Thyroid gland (tissue), 4 donors: ENCODE measurements around the gene FAM53A. TPM values are rescaled to one million over a fixed set of nuclear protein-coding genes. Genes with fewer than 3 reads are reported as not detected.

Experiments
- DNase-seq, 2 donors: peaks; one replicate each; pipeline ENCODE4 v3.0.0-alpha.2; 2019
- H3K27ac ChIP-seq, 3 donors: fragments of 200-600 bp; sonication (generic); 1 replicate in 2 of 3; 2 replicates in 1 of 3; pipeline ENCODE4 v1.5.1; 2016 to 2019; ENCODE audit warnings: mild to moderate bottlenecking in 1 of 3, moderate library complexity in 1 of 3
- H3K27me3 ChIP-seq: fragments of 200-600 bp; sonication (generic); one replicate; pipeline ENCODE4 v1.5.1; 2019
- H3K36me3 ChIP-seq, 2 donors: fragments of 200-600 bp; sonication (generic); one replicate each; pipeline ENCODE4 v1.5.1; 2016 to 2019
- H3K4me1 ChIP-seq, 2 donors: fragments of 200-600 bp; sonication (generic); one replicate each; pipeline ENCODE4 v1.5.1; 2017 to 2019
- H3K4me3 ChIP-seq, 3 donors: fragments of 200-600 bp; sonication (generic); replicated peaks in 1 of 3; 1 replicate in 2 of 3; 2 replicates in 1 of 3; pipeline ENCODE4 v1.5.1; 2016; ENCODE audit warnings: mild to moderate bottlenecking in 1 of 3
- H3K9me3 ChIP-seq: fragments of 200-600 bp; sonication (generic); one replicate; pipeline ENCODE4 v1.5.1; 2017
- POLR2A ChIP-seq, 2 donors: fragments of 450-650 bp; IDR thresholded peaks; one replicate each; pipeline ENCODE4 v1.6.1; 2017; ENCODE audit warnings: antibody characterized with exemption in 2 of 2, mild to moderate bottlenecking in 2 of 2, moderate library complexity in 1 of 2
- WGBS, 2 donors: methylation state at CpG; one replicate each; pipeline ENCODE4 v1.1.5; 2017; 5-methylcytosine and 5-hydroxymethylcytosine counted together
- intact Hi-C: fragments of 100-400 bp; cut with DNase I; formaldehyde crosslinking; loops from one replicate; pipeline ENCODE4 v1.15.1; 2023
- total RNA-seq, 4 donors: library from RNA; depleted of rRNA; stranded (reverse); fragments of >200 nt; gene quantifications; one replicate each; pipeline ENCODE4 v1.2.3, GENCODE V29; 2016
- TF ChIP-seq, protein P1 (sequence below), 6 experiments: fragments of 200-600 bp in 3 of 6; fragments of 450-650 bp in 3 of 6; sonication (generic) in 3 of 6; IDR thresholded peaks; one replicate each; pipeline ENCODE4 v1.5.1; 2016 to 2019; ENCODE audit warnings: antibody characterized with exemption in 6 of 6, mild to moderate bottlenecking in 2 of 6, inconsistent platforms in 1 of 6, moderate library complexity in 1 of 6

FAM53A gene
- total RNA-seq, 4 donors from 2014 or later, result 17.5 to 34.9 (median 21.7) TPM

GRCh38 chr4:1604181-1604705 is 79.9 kb downstream of the FAM53A start:
- TF ChIP-seq POLR2A (IDR thresholded peaks at IDR 0.05), result no peak
- TF ChIP-seq, protein P1, sequence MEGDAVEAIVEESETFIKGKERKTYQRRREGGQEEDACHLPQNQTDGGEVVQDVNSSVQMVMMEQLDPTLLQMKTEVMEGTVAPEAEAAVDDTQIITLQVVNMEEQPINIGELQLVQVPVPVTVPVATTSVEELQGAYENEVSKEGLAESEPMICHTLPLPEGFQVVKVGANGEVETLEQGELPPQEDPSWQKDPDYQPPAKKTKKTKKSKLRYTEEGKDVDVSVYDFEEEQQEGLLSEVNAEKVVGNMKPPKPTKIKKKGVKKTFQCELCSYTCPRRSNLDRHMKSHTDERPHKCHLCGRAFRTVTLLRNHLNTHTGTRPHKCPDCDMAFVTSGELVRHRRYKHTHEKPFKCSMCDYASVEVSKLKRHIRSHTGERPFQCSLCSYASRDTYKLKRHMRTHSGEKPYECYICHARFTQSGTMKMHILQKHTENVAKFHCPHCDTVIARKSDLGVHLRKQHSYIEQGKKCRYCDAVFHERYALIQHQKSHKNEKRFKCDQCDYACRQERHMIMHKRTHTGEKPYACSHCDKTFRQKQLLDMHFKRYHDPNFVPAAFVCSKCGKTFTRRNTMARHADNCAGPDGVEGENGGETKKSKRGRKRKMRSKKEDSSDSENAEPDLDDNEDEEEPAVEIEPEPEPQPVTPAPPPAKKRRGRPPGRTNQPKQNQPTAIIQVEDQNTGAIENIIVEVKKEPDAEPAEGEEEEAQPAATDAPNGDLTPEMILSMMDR (IDR thresholded peaks at IDR 0.05), result no peak

DNA sequence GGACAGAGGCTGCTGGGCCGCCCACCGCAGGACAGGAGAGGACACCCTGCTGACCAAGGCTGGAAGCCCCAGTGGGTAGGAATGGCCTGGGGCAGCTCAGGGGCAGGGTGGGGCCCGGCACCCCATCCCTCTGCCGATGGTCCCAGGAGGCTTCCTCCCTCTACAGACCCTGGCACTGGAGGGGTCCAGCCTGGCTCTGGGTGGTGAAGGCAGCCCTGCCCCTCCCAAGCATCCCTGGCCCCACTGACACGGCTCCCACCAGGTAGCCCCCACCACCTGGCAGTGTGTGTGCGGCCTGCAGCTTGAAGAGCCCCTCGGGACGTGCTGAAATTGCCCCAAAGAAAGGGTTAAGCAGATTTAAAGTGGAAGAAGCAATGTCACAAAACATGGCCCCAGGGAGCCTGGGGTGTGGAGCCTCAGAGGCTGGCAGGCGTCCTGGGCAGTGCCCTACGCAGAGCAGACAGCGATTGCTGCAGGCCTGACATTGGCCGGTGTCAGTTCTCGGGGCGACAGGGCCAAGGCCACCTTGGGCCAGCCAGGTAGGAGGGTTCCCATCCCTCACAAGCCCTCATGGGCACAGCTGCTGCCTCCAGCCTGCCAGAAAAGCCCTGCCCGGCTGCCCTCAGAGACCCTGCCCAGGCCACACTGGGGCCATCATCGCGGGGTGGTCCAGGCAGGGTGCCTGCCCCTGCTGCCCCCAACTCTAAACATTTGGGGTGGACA is 80.5 kb downstream of the FAM53A start:
- H3K4me3 ChIP-seq, result no peak overlapping the region
- DNase-seq, result no peak
- no peaks in the 10 kb centered on the region for H3K9me3 ChIP-seq
- intact Hi-C loops, result no loop called here
- no peaks in the 10 kb centered on the region for H3K27me3 ChIP-seq
- H3K36me3 ChIP-seq, result no peaks in the 10 kb centered on the region
- H3K27ac ChIP-seq, result no peak overlapping the region
- WGBS, 2 donors, result 78 to 90% methylated on average over 12 to 15 of the region's 17 CpGs
- H3K4me1 ChIP-seq, result no peaks in the 10 kb centered on the region
- TF ChIP-seq, protein P1 (IDR thresholded peaks at IDR 0.05), result no peak
- no peak for TF ChIP-seq POLR2A (IDR thresholded peaks at IDR 0.05)

More at GRCh38 chr4:1604181-1604705, 79.9 kb downstream of the FAM53A start:
- no peaks in the 10 kb centered on the region for H3K9me3 ChIP-seq
- no peak overlapping the region for H3K4me3 ChIP-seq
- H3K27ac ChIP-seq, result no peak overlapping the region
- no peaks in the 10 kb centered on the region for H3K36me3 ChIP-seq
- intact Hi-C loops, result no loop called here
- no peaks in the 10 kb centered on the region for H3K27me3 ChIP-seq
- no peak for DNase-seq
- WGBS, 2 donors, result 54 to 64% methylated on average over 16 to 17 of the region's 23 CpGs
- H3K4me1 ChIP-seq, result no peaks in the 10 kb centered on the region

- intact Hi-C loops, result no loop called here
- no peaks in the 10 kb centered on the region for H3K27me3 ChIP-seq
- no peak for DNase-seq
- H3K36me3 ChIP-seq, result no peaks in the 10 kb centered on the region
- no peaks in the 10 kb centered on the region for H3K4me1 ChIP-seq
- TF ChIP-seq, protein P1 (IDR thresholded peaks at IDR 0.05), result no peak
- no peak for TF ChIP-seq POLR2A (IDR thresholded peaks at IDR 0.05)
- WGBS, 2 donors, result 77 to 80% methylated on average over 34 to 38 of the region's 43 CpGs
- no peak overlapping the region for H3K27ac ChIP-seq
- no peak overlapping the region for H3K4me3 ChIP-seq
- H3K9me3 ChIP-seq, result no peaks in the 10 kb centered on the region
These were observed 81.3 kb downstream of the FAM53A start for GRCh38 chr4:1602655-1603412.

DNA sequence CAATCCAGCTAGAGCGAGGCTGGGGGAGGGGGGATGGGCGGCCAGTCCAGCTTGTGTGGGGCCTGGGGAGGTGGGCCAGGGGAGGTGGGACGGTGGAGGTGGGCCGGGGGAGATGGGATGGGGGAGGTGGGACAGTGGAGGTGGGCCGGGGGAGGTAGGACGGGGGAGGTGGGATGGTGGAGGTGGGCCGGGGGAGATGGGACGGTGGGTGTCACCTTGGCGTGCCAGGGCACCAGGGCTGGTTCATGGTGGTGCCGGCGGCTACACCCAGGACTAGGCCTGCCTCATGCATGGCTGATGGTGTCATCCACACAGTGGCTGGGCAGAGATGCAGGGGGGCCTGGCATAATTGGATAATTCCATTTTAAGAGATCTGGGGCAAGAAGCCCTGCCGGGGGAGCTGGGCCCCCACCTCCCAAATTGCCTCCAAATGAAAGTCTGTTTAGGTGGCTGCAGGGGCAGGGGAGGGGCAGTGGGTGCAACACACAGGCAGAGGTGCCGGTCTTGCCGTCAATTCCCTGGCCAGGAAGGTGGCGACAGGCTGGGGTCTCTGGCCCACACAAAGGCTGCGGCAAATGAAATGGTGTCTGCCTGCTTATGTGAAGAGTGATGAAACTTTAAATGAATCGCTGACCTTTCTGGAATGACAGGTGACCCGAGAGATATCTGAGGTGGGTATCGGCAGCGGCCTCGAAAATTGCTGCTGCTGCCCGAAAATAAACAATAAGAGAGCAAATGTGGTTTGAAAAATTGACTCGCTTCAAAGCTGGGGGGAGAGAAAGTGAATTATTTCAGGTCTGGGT is 82.1 kb downstream of the FAM53A start:
- TF ChIP-seq, protein P1 (IDR thresholded peaks at IDR 0.05), result no peak
- TF ChIP-seq POLR2A (IDR thresholded peaks at IDR 0.05), result no peak
- DNase-seq, result no peak
- intact Hi-C loops, result no loop called here
- Histone ChIP-seq H3K27me3 (no peaks in the 10 kb centered on the region), H3K4me3 (no peak overlapping the region), H3K4me1 (no peaks in the 10 kb centered on the region), H3K36me3 (no peaks in the 10 kb centered on the region), H3K27ac (no peak overlapping the region), H3K9me3 (no peaks in the 10 kb centered on the region)
- 89 to 90% methylated on average over 16 to 19 of the region's 23 CpGs for WGBS, 2 donors
